Measurements from ENCODE around the gene DLL1. TPM values are rescaled to one million over a fixed set of nuclear protein-coding genes. Genes with fewer than 3 reads are reported as not detected.

The DLL1 gene
- total RNA-seq, 3 donors from 2014 or later: 3.8 to 26.9 (median 12.3) TPM

- peaks cover 8 to 11% of the 10 kb centered on the region in 2 donors for H3K4me1 ChIP-seq
- H3K9me3 ChIP-seq: peaks cover 0 to under 1% of the 10 kb centered on the region in 2 donors
- no peaks in the 10 kb centered on the region for H3K36me3 ChIP-seq
- peaks cover 0 to 30% of the 10 kb centered on the region in 2 donors for H3K27me3 ChIP-seq
- no peak overlapping the region for H3K27ac ChIP-seq
- intact Hi-C loops (cut with DNase I; ENCODE audit: low total_unique reads): no loop called here
- H3K4me3 ChIP-seq: peak overlapping the region; percentile 41 to 78 (median 59)
- no peak for DNase-seq (ENCODE audit: low spot score in 2 of 2)
- TF ChIP-seq POLR2A (IDR thresholded peaks at IDR 0.05) (no peak), POLR2AphosphoS5 (IDR thresholded peaks at IDR 0.05) (no peak), CTCF (IDR thresholded peaks at IDR 0.05) (no peak)
Observed at GRCh38 chr6:170295510-170296422, 4.9 kb upstream of the DLL1 start.

GRCh38 chr6:170294813-170295509 is 4.1 kb upstream of the DLL1 start:
- H3K27ac ChIP-seq: no peak overlapping the region
- intact Hi-C loops (cut with DNase I; ENCODE audit: low total_unique reads): no loop called here
- peaks cover 0 to 30% of the 10 kb centered on the region in 2 donors for H3K27me3 ChIP-seq
- TF ChIP-seq CTCF (IDR thresholded peaks at IDR 0.05) (no peak), POLR2A (IDR thresholded peaks at IDR 0.05) (no peak), POLR2AphosphoS5 (IDR thresholded peaks at IDR 0.05) (no peak)
- H3K9me3 ChIP-seq: no peaks in the 10 kb centered on the region
- no peak for DNase-seq (ENCODE audit: low spot score in 2 of 2)
- H3K36me3 ChIP-seq: no peaks in the 10 kb centered on the region
- H3K4me3 ChIP-seq: peak overlapping the region; percentile 41 to 78 (median 59)
- peaks cover 8 to 11% of the 10 kb centered on the region in 2 donors for H3K4me1 ChIP-seq

- no peak overlapping the region for H3K4me3 ChIP-seq
- peaks cover 8 to 11% of the 10 kb centered on the region in 2 donors for H3K4me1 ChIP-seq
- no peak overlapping the region for H3K27ac ChIP-seq
- H3K9me3 ChIP-seq: no peaks in the 10 kb centered on the region
- DNase-seq (ENCODE audit: low spot score in 2 of 2): no peak
- intact Hi-C loops (cut with DNase I; ENCODE audit: low total_unique reads): no loop called here
- TF ChIP-seq POLR2AphosphoS5 (IDR thresholded peaks at IDR 0.05): no peak
- peaks cover 0 to 30% of the 10 kb centered on the region in 2 donors for H3K27me3 ChIP-seq
- H3K36me3 ChIP-seq: no peaks in the 10 kb centered on the region
Observed at GRCh38 chr6:170294298-170294730, 3.4 kb upstream of the DLL1 start.

- Histone ChIP-seq H3K27me3 (peaks cover 0 to 30% of the 10 kb centered on the region in 2 donors), H3K9me3 (no peaks in the 10 kb centered on the region), H3K4me1 (peaks cover 11 to 16% of the 10 kb centered on the region in 2 donors), H3K36me3 (no peaks in the 10 kb centered on the region), H3K27ac (no peak overlapping the region), H3K4me3 (peak overlapping the region in 2 of 3 donors; percentile 7 to 9)
- intact Hi-C loops (cut with DNase I; ENCODE audit: low total_unique reads): no loop called here
- DNase-seq (ENCODE audit: low spot score in 2 of 2): no peak
- TF ChIP-seq POLR2A (IDR thresholded peaks at IDR 0.05): no peak
- no peak for TF ChIP-seq CTCF (IDR thresholded peaks at IDR 0.05)
- no peak for TF ChIP-seq POLR2AphosphoS5 (IDR thresholded peaks at IDR 0.05)
Observed at GRCh38 chr6:170293341-170294231, 2.7 kb upstream of the DLL1 start.

All from breast epithelium (tissue), 4 donors.